HG03558 (cell line): ENCODE measurements around the gene CTAGE6.
"Not testable (repeated sequence)": the region's sequence is repeated elsewhere in the genome, so short reads cannot be mapped to it uniquely, and the experiment has no call there.

Experiments used
- ATAC-seq: cut with Tn5 transposase; IDR thresholded peaks from one replicate; pipeline ENCODE4 v1.9.1; 2021; ENCODE audit warnings: moderate number of reproducible peaks; ENCODE audit not compliant: unreplicated experiment; ENCODE audit errors: extremely low read depth

CTAGE6 gene

GRCh38 chr7:143757596-143757995, at the start of gene CTAGE6:
TSS of gene CTAGE6 (minus strand) at chr7:143757696. CDS start at chr7:143757658, 38 bp downstream.
- ATAC-seq: not testable (repeated sequence)

GRCh38 chr7:143806664-143807071, 49.2 kb upstream of the CTAGE6 start:
- ATAC-seq: not testable (repeated sequence)

GRCh38 chr7:143797896-143798290, 40.4 kb upstream of the CTAGE6 start:
- not testable (repeated sequence) for ATAC-seq

GRCh38 chr7:143797119-143797895, 39.8 kb upstream of the CTAGE6 start:
- not testable (repeated sequence) for ATAC-seq

- not testable (repeated sequence) for ATAC-seq
These were observed 38.2 kb upstream of the CTAGE6 start for GRCh38 chr7:143795653-143796052.

GRCh38 chr7:143792633-143793032, 35.1 kb upstream of the CTAGE6 start:
- ATAC-seq: not testable (repeated sequence)

- ATAC-seq: not testable (repeated sequence)
These were observed 28.1 kb upstream of the CTAGE6 start for GRCh38 chr7:143785415-143786182.

- not testable (repeated sequence) for ATAC-seq
These were observed 22.1 kb upstream of the CTAGE6 start for GRCh38 chr7:143779591-143779990.

- ATAC-seq: not testable (repeated sequence)
These were observed 15.4 kb upstream of the CTAGE6 start for GRCh38 chr7:143772738-143773468.

GRCh38 chr7:143767531-143767930, 10.0 kb upstream of the CTAGE6 start:
- not testable (repeated sequence) for ATAC-seq

GRCh38 chr7:143765678-143766077, 8.2 kb upstream of the CTAGE6 start:
- ATAC-seq: not testable (repeated sequence)

GRCh38 chr7:143763065-143763464, 5.6 kb upstream of the CTAGE6 start:
- ATAC-seq: not testable (repeated sequence)

GRCh38 chr7:143745340-143745739, 12.2 kb downstream of the CTAGE6 start:
- ATAC-seq: not testable (repeated sequence)

- not testable (repeated sequence) for ATAC-seq
These were observed 20.3 kb downstream of the CTAGE6 start for GRCh38 chr7:143737037-143737819.

GRCh38 chr7:143735962-143736361, 21.5 kb downstream of the CTAGE6 start:
- no peak for ATAC-seq

GRCh38 chr7:143733876-143734275, 23.6 kb downstream of the CTAGE6 start:
- ATAC-seq: no peak

- ATAC-seq: no peak
These were observed 29.1 kb downstream of the CTAGE6 start for GRCh38 chr7:143728333-143728862.

- ATAC-seq: not testable (repeated sequence)
These were observed 29.9 kb downstream of the CTAGE6 start for GRCh38 chr7:143727561-143727960.

- ATAC-seq: not testable (repeated sequence)
These were observed 31.4 kb downstream of the CTAGE6 start for GRCh38 chr7:143726143-143726542.
